NCI-H2029 treated with DMSO at 0.1 percent for 48 hours (cell line): ENCODE results near the gene OTUB1.

Source experiments
- DNase-seq: peaks from one replicate; lab custom pipeline; 2025; lab: John Stamatoyannopoulos, UW

OTUB1 gene

DNA sequence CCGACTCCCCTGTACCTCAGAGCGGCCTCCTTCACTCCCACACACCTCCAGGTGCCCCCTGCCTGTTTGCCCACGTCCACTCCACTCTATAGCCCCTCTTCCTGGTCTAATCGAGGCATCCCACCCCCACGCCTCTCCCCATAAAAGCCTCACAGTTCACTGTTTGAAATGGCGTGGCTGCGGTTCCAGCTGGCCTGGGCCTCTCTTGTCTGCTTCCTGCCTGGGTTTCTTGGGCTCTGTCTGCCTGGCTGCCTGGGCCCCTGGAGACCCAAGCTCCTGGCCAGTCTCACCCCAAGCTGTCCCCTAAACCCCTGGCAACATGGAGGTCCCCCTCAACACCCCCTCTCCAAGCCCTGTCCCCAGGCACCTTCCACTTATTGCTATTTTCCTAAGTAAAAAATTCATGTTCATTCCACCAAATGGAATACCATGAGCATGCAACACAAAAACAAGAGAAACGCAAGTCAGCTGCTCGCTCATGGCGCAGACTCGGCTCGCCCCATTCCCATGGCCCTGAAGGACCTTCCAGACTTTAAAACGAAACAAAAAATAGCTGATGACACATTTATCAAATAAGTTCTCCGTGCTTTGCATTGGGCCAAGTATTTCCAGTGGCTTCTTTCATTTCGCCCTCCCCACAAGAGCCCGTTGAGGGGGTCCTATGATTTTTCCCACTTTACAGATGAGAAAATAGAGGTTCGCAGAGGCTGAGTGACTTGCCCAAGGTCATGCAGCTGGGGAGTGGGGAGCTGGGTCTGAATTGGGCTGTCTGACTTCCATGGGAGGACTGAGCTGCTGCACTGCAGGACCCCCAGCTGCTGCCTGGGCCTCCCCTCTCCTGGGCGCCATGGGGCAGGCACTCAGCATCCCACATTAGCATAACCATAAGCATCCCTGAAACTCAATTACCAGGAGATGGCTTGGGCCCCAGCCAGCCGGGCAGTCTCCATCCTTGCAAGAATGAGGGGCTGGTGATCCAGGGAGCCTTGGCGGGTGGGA, 37.8 kb downstream of the OTUB1 start:
- DNase-seq: no peak

GRCh38 chr11:64025205-64025604, 39.0 kb downstream of the OTUB1 start:
- DNase-seq: no peak

DNA sequence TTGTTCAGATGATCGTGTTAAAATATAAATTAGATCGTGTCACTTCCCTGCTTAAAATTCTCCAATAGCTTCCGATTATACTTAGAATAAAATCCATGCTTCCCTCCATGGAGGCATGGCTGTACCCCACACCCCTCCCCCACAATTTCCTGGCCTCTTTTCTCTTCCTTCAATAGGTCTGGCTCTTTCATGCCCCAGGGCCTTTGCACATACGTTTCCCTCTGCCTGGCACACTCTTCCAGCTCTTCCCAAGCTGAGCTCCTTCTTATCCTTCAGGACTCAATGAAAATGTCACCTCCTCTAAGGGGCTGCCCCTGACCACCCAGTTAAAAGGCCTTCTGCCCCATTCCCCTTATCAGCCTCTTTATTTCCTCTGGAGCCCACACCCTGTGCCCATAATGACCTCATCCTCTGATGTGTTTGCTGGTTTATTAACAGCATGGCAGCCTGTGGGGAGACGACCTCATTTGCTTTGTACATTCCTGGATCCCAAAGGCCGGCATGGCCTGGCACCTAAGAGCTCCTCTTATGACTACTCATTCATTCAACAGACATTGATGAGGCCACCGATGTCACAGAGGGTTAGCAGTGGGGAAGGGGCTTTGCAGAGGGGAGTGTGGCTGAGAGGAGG, 40.5 kb downstream of the OTUB1 start:
- no peak for DNase-seq

DNA sequence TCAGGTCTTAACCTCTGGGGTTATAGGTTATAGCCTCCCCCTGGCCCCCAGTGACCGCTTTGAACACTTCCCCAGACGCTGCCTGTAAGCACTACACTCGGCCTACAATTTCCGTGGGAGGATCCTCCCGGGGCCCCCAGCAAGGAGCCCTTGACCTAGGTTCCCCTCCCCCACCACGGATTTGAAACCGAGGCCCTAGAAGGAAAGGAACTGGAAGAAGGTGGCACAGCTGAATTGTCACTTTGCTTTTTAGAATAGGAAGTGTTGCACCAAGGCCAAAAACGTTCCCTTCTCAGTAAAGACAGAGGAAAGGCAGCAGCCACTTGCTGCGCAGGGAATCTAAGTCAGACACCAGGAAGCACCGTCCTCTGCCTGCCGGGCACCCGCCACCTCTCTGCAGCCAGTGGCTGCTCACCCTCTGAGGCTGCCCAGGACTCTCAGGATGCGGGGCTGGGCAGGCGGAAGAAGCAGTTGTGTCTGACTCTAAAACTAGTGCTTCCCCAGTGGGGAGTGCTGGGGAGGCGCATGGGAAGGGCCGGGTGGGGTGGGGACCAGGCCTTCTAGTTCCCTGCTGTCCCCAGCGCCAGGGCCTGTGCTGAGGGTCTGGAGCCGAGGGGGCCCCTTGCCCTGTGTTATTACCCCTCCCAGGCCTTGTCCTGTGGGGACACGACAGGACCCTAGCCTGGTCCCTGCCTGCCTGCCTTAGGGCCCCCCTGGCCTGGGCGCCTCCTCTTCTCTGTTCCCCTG, 41.6 kb downstream of the OTUB1 start:
- no peak for DNase-seq

- DNase-seq: no peak
These were observed 42.3 kb downstream of the OTUB1 start for GRCh38 chr11:64028398-64029115.

GRCh38 chr11:64029773-64030172, 43.5 kb downstream of the OTUB1 start:
- DNase-seq: no peak

DNA sequence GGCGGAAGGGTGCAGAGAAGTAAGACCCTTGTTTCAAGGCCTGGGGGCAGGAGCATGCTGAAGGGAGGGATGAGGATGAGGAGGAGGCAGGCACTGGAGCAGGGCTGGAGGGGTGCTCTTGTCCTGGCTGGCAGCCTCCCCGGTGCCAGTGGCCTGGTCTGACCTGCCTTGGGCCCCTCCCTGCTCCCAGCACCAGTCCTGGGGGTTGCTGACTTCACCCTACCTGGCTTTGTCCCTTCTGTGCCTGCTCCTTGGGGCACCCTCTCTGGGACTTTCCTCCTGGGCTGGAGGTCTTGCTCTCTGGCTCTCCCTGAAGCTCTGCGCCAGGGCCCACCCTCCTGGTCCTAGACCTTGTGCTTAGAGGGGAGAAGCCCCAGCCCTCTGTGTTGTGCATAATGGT, 44.8 kb downstream of the OTUB1 start:
- no peak for DNase-seq

GRCh38 chr11:64032050-64032449, 45.8 kb downstream of the OTUB1 start:
- no peak for DNase-seq

- no peak for DNase-seq
These were observed 48.2 kb downstream of the OTUB1 start for GRCh38 chr11:64034411-64034811.

- DNase-seq: no peak
These were observed 48.9 kb downstream of the OTUB1 start for GRCh38 chr11:64035081-64035524.

- no peak for DNase-seq
These were observed 49.3 kb downstream of the OTUB1 start, which contains the start of gene FLRT1 for GRCh38 chr11:64035576-64035975. TSS of gene FLRT1 (plus strand) at chr11:64035931. CDS start at chr11:64116268, 80,337 bp downstream.

DNA sequence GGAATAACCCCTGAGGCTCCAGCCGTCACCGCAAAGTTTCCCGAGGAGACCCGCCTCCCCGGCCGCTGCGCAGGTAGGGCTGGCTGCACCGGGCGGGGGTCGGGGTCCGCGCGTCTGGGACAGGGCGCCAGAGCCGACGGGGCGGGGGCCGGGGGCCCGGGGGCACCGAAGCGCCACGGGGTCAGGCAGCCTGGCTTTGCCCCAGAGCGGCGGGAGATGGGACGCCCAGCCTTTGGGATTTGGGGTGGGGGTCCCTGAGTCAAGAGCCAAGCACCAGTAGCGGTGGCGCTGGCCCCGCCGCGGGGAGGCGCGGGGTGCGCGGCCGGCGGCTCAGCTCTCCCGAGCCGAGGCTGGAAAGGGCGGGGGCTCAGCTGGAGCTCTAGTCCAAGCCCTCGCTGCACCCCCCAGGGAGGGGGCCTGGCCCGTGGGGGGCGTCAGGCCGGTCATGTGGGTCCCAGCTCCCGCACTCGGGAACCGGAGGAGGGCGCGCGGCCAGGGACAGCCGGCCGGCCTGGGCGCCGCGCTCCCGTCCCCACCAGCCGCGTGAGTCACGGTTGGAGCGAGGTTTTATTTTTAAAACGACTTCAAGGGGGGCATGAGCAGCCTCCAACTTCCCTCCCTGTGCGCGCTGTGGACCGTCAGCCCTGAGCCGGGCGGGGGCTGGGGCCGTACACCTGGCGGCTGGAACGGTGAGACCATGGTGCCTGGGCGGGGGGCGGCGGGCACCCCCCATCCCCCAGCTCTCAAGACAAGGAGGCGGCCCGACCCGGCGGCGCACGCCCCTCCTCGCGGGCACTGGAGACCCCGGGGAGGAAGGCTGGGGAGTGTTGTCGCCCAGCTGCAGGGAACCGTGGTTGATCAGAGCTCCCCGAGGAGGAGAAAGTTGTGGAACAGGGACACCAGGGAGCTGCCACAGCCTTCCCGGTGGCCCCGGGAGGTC, 50.1 kb downstream of the OTUB1 start:
- no peak for DNase-seq

GRCh38 chr11:64037027-64037634, 50.9 kb downstream of the OTUB1 start:
- no peak for DNase-seq

- no peak for DNase-seq
These were observed 52.3 kb downstream of the OTUB1 start for GRCh38 chr11:64038500-64038899.

GRCh38 chr11:64039012-64039665, 52.9 kb downstream of the OTUB1 start:
- no peak for DNase-seq

DNA sequence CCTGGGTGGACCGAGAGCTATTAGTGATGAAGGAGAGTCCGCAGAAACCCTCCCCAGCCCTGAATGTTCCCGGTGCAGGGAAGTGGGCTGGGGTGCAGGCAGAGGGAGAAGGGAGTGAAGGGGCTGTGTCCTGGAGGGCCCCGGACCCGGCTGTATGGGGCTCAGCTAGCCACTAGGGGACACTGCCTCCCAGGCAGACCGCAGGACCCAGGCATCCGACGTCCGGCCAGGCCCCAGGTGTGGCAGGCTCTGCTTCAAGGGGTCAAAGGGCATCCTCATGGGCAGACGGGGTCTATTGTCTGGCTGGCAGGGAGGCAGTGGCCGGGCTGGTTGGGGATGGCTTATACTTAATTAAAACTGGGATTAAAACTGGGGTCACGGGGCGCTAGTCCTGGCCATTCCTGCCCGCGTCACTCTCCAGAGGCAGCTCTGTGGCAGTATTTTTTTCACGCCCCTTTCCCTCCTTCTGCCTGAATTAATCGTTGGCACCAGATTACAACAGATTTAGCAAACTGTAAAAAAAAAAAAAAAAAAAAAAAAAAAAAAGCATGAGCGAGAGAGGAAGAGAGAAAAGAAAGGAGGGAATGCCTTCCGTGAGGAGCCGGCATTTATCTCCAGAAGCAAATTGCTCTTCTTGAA, 54.6 kb downstream of the OTUB1 start:
- no peak for DNase-seq

DNA sequence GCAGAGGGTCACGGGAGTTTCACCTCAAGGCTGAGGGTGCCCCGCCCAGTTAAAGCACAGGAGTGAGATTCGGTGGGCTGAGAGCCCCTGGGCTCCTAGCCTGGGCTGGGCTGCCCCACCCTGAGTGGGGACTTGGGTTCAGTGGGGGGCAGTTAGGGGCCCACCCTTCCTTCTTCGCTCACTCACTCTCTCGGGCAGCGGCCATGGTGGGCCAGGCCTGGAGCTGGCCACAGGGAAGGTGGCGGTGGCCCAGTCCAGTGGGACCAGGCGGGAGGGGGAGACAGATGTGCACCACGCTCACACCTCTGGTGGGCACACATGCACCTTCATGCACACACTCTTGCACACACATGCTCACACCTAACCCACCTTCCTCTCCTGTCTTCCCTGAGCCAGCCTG, 55.6 kb downstream of the OTUB1 start:
- DNase-seq: no peak

DNA sequence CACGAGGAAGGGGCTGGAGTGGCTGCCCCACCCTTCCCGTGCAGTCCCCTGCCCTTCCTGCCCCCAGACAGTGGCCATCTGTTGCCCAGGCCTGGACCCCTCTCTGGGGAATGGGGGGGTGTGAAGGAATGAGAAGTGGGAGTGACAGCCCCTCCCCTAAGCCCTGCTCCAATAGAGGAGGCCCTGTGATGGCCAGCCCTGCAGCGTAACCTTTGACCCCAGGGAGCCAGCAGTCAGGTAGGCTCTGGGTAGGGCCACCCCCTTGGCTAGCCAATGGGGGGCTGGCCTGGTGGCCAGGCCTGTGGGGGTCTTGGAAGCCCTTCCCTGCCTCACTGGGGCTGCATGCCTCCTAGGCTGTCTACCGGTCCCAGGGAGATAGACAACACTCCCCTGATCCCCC, 56.1 kb downstream of the OTUB1 start:
- no peak for DNase-seq

DNA sequence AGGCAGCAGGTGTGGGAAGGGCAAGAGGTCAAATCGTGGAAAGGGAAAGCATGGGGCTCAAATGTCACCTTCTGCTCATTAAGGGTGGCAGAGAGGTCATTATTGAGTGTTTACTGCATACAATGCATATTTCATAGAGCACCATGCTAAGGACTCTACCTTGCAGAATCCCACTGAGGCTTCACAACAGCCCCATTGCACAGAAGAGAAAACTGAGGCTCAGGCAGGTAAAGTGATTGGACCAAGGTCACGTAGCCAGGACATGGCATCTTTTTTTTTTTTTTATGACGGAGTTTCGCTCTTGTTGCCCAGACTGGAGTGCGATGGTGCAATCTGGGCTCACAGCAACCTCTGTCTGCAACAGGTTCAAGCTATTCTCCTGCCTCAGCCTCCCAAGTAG, 57.3 kb downstream of the OTUB1 start:
- no peak for DNase-seq
